Osteoblast (primary cell): ENCODE data around the gene PHF21A. TPM values are rescaled to one million over a fixed set of nuclear protein-coding genes. Genes with fewer than 3 reads are reported as not detected.

Source experiments
- DNase-seq: peaks from one replicate; pipeline ENCODE4 v3.0.0; 2011; ENCODE audit warnings: low spot score, mixed read lengths; ENCODE audit not compliant: insufficient read length; ENCODE audit errors: missing footprints
- H2AFZ ChIP-seq: 2 replicates; pipeline ENCODE4 v1.6.0; 2011; ENCODE audit warnings: mild to moderate bottlenecking, low read length
- H3K27ac ChIP-seq: 2 replicates; pipeline ENCODE4 v1.5.1; 2011; ENCODE audit warnings: mild to moderate bottlenecking, low read depth, low read length, moderate library complexity
- H3K27me3 ChIP-seq: 2 replicates; pipeline ENCODE4 v1.6.0; 2012; ENCODE audit warnings: mild to moderate bottlenecking, control low read depth, inconsistent platforms, low read length, moderate library complexity; ENCODE audit not compliant: insufficient read depth
- H3K36me3 ChIP-seq: 2 replicates; pipeline ENCODE4 v1.5.1; 2011; ENCODE audit warnings: mild to moderate bottlenecking, low read length, control low read depth, moderate library complexity; ENCODE audit not compliant: insufficient read depth
- H3K4me1 ChIP-seq: 2 replicates; pipeline ENCODE4 v1.5.1; 2011; ENCODE audit warnings: mild to moderate bottlenecking, low read length, control low read depth, moderate library complexity; ENCODE audit not compliant: insufficient read depth
- H3K4me2 ChIP-seq: 2 replicates; pipeline ENCODE4 v1.6.0; 2011; ENCODE audit warnings: mild to moderate bottlenecking, low read length; ENCODE audit not compliant: insufficient read depth
- H3K4me3 ChIP-seq: fragments of 200-600 bp; sonication (generic); 3 replicates; pipeline ENCODE4 v1.5.1; 2012; ENCODE audit warnings: mild to moderate bottlenecking, low read length, inconsistent platforms; ENCODE audit not compliant: insufficient read depth
- H3K79me2 ChIP-seq: 2 replicates; pipeline ENCODE4 v1.6.0; 2012; ENCODE audit warnings: mild to moderate bottlenecking, low read length, control low read depth, inconsistent platforms; ENCODE audit not compliant: insufficient read depth
- H3K9me3 ChIP-seq: 2 replicates; pipeline ENCODE4 v1.5.1; 2011; ENCODE audit warnings: low read depth, low read length, control low read depth
- H4K20me1 ChIP-seq: 2 replicates; pipeline ENCODE4 v1.6.0; 2012; ENCODE audit warnings: mild to moderate bottlenecking, low read length, control low read depth; ENCODE audit not compliant: insufficient read depth
- total RNA-seq: library from RNA; depleted of rRNA; stranded (reverse); fragments of >200 nt; gene quantifications from 2 replicates; pipeline ENCODE4 v1.2.3, GENCODE V29; 2012
- TF ChIP-seq, protein P1 (sequence below): IDR thresholded peaks from 2 replicates; pipeline ENCODE4 v1.5.1; 2011; ENCODE audit warnings: mild to moderate bottlenecking, low read depth, low read length, moderate library complexity; ENCODE audit errors: extremely low read depth

PHF21A gene
- total RNA-seq, 1 donor, result 26.4 TPM

- H3K36me3 ChIP-seq, result no peaks in the 10 kb centered on the region
- H3K79me2 ChIP-seq, result peaks cover 4% of the 10 kb centered on the region
- peak overlapping the region; percentile 29 for H3K27ac ChIP-seq
- TF ChIP-seq, protein P1, sequence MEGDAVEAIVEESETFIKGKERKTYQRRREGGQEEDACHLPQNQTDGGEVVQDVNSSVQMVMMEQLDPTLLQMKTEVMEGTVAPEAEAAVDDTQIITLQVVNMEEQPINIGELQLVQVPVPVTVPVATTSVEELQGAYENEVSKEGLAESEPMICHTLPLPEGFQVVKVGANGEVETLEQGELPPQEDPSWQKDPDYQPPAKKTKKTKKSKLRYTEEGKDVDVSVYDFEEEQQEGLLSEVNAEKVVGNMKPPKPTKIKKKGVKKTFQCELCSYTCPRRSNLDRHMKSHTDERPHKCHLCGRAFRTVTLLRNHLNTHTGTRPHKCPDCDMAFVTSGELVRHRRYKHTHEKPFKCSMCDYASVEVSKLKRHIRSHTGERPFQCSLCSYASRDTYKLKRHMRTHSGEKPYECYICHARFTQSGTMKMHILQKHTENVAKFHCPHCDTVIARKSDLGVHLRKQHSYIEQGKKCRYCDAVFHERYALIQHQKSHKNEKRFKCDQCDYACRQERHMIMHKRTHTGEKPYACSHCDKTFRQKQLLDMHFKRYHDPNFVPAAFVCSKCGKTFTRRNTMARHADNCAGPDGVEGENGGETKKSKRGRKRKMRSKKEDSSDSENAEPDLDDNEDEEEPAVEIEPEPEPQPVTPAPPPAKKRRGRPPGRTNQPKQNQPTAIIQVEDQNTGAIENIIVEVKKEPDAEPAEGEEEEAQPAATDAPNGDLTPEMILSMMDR, result no peak
- peaks cover 3% of the 10 kb centered on the region for H4K20me1 ChIP-seq
- peaks cover 9% of the 10 kb centered on the region for H3K4me1 ChIP-seq
- peak; percentile 50 for DNase-seq
- H3K27me3 ChIP-seq, result no peaks in the 10 kb centered on the region
- H3K4me3 ChIP-seq, result no peak overlapping the region
- peak overlapping the region; percentile 47 for H3K4me2 ChIP-seq
- H3K9me3 ChIP-seq, result no peaks in the 10 kb centered on the region
- no peak overlapping the region for H2AFZ ChIP-seq
Measured at GRCh38 chr11:46001448-46001914, 119.8 kb downstream of the PHF21A start.

GRCh38 chr11:45997599-45997998 is 123.7 kb downstream of the PHF21A start:
- H3K4me3 ChIP-seq, result no peak overlapping the region
- H3K79me2 ChIP-seq, result peaks cover 8% of the 10 kb centered on the region
- H3K9me3 ChIP-seq, result no peaks in the 10 kb centered on the region
- TF ChIP-seq, protein P1, result no peak
- H3K36me3 ChIP-seq, result no peaks in the 10 kb centered on the region
- H2AFZ ChIP-seq, result no peak overlapping the region
- no peak for DNase-seq
- no peaks in the 10 kb centered on the region for H3K27me3 ChIP-seq
- peaks cover 23% of the 10 kb centered on the region for H3K4me1 ChIP-seq
- no peak overlapping the region for H3K4me2 ChIP-seq
- peaks cover 17% of the 10 kb centered on the region for H4K20me1 ChIP-seq
- no peak overlapping the region for H3K27ac ChIP-seq

- Histone ChIP-seq H3K36me3 (no peaks in the 10 kb centered on the region), H3K4me3 (no peak overlapping the region), H3K4me2 (no peak overlapping the region), H4K20me1 (peaks cover 32% of the 10 kb centered on the region), H3K4me1 (peaks cover 13% of the 10 kb centered on the region), H3K27ac (no peak overlapping the region), H3K27me3 (no peaks in the 10 kb centered on the region), H2AFZ (no peak overlapping the region), H3K9me3 (no peaks in the 10 kb centered on the region), H3K79me2 (peaks cover 10% of the 10 kb centered on the region)
- TF ChIP-seq, protein P1, result no peak
- no peak for DNase-seq
Measured at GRCh38 chr11:45995342-45995734, 125.9 kb downstream of the PHF21A start.

DNA sequence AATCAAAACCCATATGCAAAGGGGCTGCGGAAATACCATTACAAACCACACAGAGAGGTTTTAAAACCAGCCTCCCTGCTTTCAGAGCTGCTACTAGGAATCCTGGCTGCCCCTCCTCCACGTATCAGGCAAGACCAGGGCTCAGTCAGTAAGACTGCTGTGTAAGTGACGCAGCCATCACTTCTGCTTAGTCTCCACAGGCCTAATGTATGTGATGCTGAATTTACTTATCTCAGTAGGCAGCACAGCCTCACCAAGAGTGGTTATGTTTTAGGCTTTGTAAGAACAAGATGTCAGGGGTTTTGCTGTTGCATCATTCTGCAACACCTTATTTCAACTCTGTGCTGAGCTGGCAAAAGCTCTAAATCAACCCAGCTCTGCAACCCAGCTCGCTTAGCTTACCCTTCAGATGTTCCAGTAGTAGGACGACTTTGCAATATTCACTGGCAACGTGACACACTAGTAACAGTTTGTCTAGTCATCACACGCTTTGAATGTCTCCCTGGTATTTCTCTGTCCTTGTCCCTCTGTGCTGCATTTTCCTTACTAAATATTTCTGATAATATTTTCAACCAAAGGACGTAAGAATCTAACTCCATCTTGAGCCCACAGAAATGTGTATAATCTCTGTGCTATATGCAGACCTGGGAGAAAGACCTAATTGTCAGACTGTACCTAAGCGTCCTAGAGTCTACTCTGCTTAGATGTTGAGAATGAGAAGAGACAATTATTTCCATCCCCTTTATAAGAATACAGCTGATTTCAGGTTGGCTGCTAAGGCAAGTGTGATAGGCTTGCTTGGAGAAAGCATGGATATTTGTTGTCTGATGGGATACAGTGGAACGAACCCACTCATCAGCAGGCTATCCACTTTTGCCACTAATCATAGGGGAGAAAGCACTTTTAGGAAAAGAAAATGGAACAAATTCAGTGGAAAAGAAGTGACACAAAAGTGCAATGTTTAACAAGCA is 126.6 kb downstream of the PHF21A start:
- Histone ChIP-seq H3K27me3 (no peaks in the 10 kb centered on the region), H3K27ac (no peak overlapping the region), H3K9me3 (no peaks in the 10 kb centered on the region), H3K36me3 (no peaks in the 10 kb centered on the region), H2AFZ (no peak overlapping the region), H4K20me1 (peaks cover 32% of the 10 kb centered on the region), H3K4me1 (peaks cover 13% of the 10 kb centered on the region), H3K4me3 (no peak overlapping the region), H3K79me2 (peaks cover 9% of the 10 kb centered on the region), H3K4me2 (no peak overlapping the region)
- no peak for DNase-seq
- TF ChIP-seq, protein P1, result no peak
